PFSK-1 (cell line): Measurements from ENCODE around the gene ETV2.

Source experiments
- POLR2AphosphoS5 ChIP-seq: IDR thresholded peaks from 2 replicates; pipeline ENCODE4 v1.6.1; 2012; ENCODE audit warnings: low read depth, mild to moderate bottlenecking, control low read depth, low read length, moderate library complexity
- REST ChIP-seq, 2 experiments: IDR thresholded peaks; 2 replicates each; pipeline versions ENCODE4 v1.6.1 to v1.8.0; 2011 to 2012; ENCODE audit warnings: low read depth in 2 of 2, low read length in 2 of 2, control low read depth in 1 of 2, inconsistent platforms in 1 of 2, mild to moderate bottlenecking in 1 of 2, moderate library complexity in 1 of 2; ENCODE audit not compliant: insufficient read depth in 1 of 2
- SIN3A ChIP-seq: IDR thresholded peaks from 2 replicates; pipeline ENCODE4 v1.6.1; 2012; ENCODE audit warnings: mild to moderate bottlenecking, low read length, moderate library complexity, borderline replicate concordance; ENCODE audit not compliant: insufficient read depth
- TAF1 ChIP-seq: IDR thresholded peaks from 2 replicates; pipeline ENCODE4 v1.6.1; 2012; ENCODE audit warnings: low read length, control low read depth, borderline replicate concordance; ENCODE audit not compliant: insufficient read depth

GRCh38 chr19:35642312-35642711, 767 bp downstream of the ETV2 start:
- TF ChIP-seq POLR2AphosphoS5 = no peak
- TF ChIP-seq TAF1 = no peak
- no peak for TF ChIP-seq REST (IDR thresholded peaks at IDR 0.05; ENCODE audit: insufficient read depth in 1 of 2, low read depth in 2 of 2, low read length in 2 of 2)
- TF ChIP-seq SIN3A = no peak
